HepG2 (cell line): Measurements from ENCODE around the gene ATG7. TPM values are rescaled to one million over a fixed set of nuclear protein-coding genes. Genes with fewer than 3 reads are reported as not detected.
A peak's percentile ranks its signal among the peaks of the same experiment; 100 is the strongest.

ENCODE experiments used
- ATAC-seq: fragments of 200-7000 bp; cut with Tn5 transposase; 3 replicates; pipeline ENCODE4 v1.9.1; 2020; ENCODE audit warnings: mild to moderate bottlenecking, moderate library complexity
- BruUV-seq: library from RNA; stranded (reverse); fragments of 400-500 nt; replicated peaks from 2 replicates; lab custom pipeline; 2021; lab: Mats Ljungman, UMichigan
- CTCF ChIA-PET: fragments of 300-600 bp; formaldehyde crosslinking; extraction: SDS; loops from one replicate; lab custom pipeline; 2021; ENCODE audit warnings: low total read pairs, inconsistent platforms, low intra/inter-chr PET ratio; lab: Yijun Ruan, JAX
- POLR2A ChIA-PET: fragments of 350-600 bp; sonication (Branson Sonifier 250); formaldehyde crosslinking; loops from one replicate; lab custom pipeline; 2020; ENCODE audit warnings: antibody characterized with exemption, inconsistent platforms; lab: Yijun Ruan, JAX
- DNase-seq: peaks from one replicate; pipeline ENCODE4 v3.0.0-alpha.2; 2015; ENCODE audit warnings: low spot score
- FAIRE-seq: peaks from 3 replicates; lab custom pipeline; 2011; peaks lifted over from hg19 to GRCh38; lab: Jason Lieb, UNC
- H2AFZ ChIP-seq: one replicate; pipeline ENCODE4 v1.6.1; 2011; ENCODE audit warnings: low read length, inconsistent platforms
- H3K27ac ChIP-seq: fragments of 300-600 bp; 3 replicates; pipeline ENCODE4 v1.8.0; 2011; ENCODE audit warnings: mixed run types, mild to moderate bottlenecking, mixed read lengths, low read length, inconsistent platforms; ENCODE audit not compliant: insufficient read depth; ENCODE audit errors: extremely low read length
- H3K27me3 ChIP-seq, 2 experiments: fragments of 200-600 bp in 1 of 2; 2 replicates in 1 of 2; 3 replicates in 1 of 2; pipeline versions ENCODE4 v1.6.0 to v1.8.0; 2011; ENCODE audit warnings: low read length in 2 of 2, mild to moderate bottlenecking in 2 of 2, moderate library complexity in 2 of 2, inconsistent platforms in 1 of 2; ENCODE audit not compliant: insufficient read depth in 2 of 2, control insufficient read depth in 1 of 2
- H3K36me3 ChIP-seq, 2 experiments: fragments of 200-600 bp in 1 of 2; replicated peaks in 1 of 2; 2 replicates in 1 of 2; 3 replicates in 1 of 2; pipeline versions ENCODE4 v1.5.1 to v1.8.0; 2011; ENCODE audit warnings: low read length in 2 of 2, inconsistent platforms in 1 of 2; ENCODE audit not compliant: insufficient read depth in 2 of 2, control insufficient read depth in 1 of 2
- H3K4me1 ChIP-seq: 2 replicates; pipeline ENCODE4 v1.5.1; 2012; ENCODE audit warnings: low read length, inconsistent platforms; ENCODE audit not compliant: insufficient read depth
- H3K4me2 ChIP-seq: 2 replicates; pipeline ENCODE4 v1.6.0; 2011; ENCODE audit warnings: low read depth, low read length, inconsistent platforms
- H3K4me3 ChIP-seq, 3 experiments: fragments of 200-600 bp in 1 of 3; sonication (generic), shearing (Covaris generic) in 1 of 3; replicated peaks in 1 of 3; 2 replicates each; pipeline ENCODE4 v1.5.1; 2011 to 2016; ENCODE audit warnings: low read length in 3 of 3, inconsistent platforms in 2 of 3, low read depth in 2 of 3, mild to moderate bottlenecking in 2 of 3, control low read depth in 1 of 3, mixed read lengths in 1 of 3; ENCODE audit not compliant: insufficient read depth in 1 of 3
- H3K79me2 ChIP-seq: one replicate; pipeline ENCODE4 v1.6.1; 2011; ENCODE audit warnings: low read length, inconsistent platforms; ENCODE audit not compliant: insufficient read depth
- H3K9ac ChIP-seq: 2 replicates; pipeline ENCODE4 v1.6.0; 2011; ENCODE audit warnings: mild to moderate bottlenecking, low read depth, low read length, inconsistent platforms; ENCODE audit not compliant: insufficient read depth
- H3K9me3 ChIP-seq: 2 replicates; pipeline ENCODE4 v1.5.1; 2012; ENCODE audit warnings: mild to moderate bottlenecking, low read length
- H4K20me1 ChIP-seq: 2 replicates; pipeline ENCODE4 v1.6.0; 2011; ENCODE audit warnings: inconsistent platforms, mild to moderate bottlenecking, low read length, moderate library complexity; ENCODE audit not compliant: insufficient read depth
- ARID3A ChIP-seq: IDR thresholded peaks from 2 replicates; pipeline ENCODE4 v1.6.1; 2012; ENCODE audit warnings: low read depth, low read length, improper control_type of control experiment
- DMAP1 ChIP-seq: IDR thresholded peaks from 2 replicates; pipeline ENCODE4 v1.6.1; 2016
- GZF1 ChIP-seq: sonication (generic); formaldehyde crosslinking; IDR thresholded peaks from 2 replicates; pipeline ENCODE4 v1.5.1; 2020; ENCODE audit warnings: mild to moderate bottlenecking, missing genetic modification reagents
- RAD21 ChIP-seq: fragments of 450-650 bp; formaldehyde crosslinking; IDR thresholded peaks from 2 replicates; pipeline ENCODE4 v1.5.0; 2020; ENCODE audit warnings: mild to moderate bottlenecking
- SMC3 ChIP-seq: IDR thresholded peaks from 2 replicates; pipeline ENCODE4 v1.6.1; 2011; ENCODE audit warnings: low read length, improper control_type of control experiment
- STAG1 ChIP-seq: sonication (generic); formaldehyde crosslinking; IDR thresholded peaks from 2 replicates; pipeline ENCODE4 v1.4.0; 2020; ENCODE audit warnings: missing genetic modification reagents
- ZNF225 ChIP-seq: sonication (generic); formaldehyde crosslinking; IDR thresholded peaks from 2 replicates; pipeline ENCODE4 v1.4.0; 2020; ENCODE audit warnings: mild to moderate bottlenecking, missing genetic modification reagents
- ZNF326 ChIP-seq: sonication (generic); formaldehyde crosslinking; IDR thresholded peaks from 2 replicates; pipeline ENCODE4 v1.4.0; 2020; ENCODE audit warnings: missing genetic modification reagents, borderline replicate concordance
- WGBS: methylation state at CpG from one replicate; pipeline ENCODE4 v1.1.6; 2017; ENCODE audit warnings: low lambda C conversion rate; 5-methylcytosine and 5-hydroxymethylcytosine counted together
- in situ Hi-C: cut with HindIII; loops from 2 replicates; pipeline ENCODE4 v1.10.0; 2017; ENCODE audit warnings: low pct_unique_long_range_greater_than_20kb; ENCODE audit not compliant: extremely low pct_ligation_motif_present
- intact Hi-C: fragments of 100-400 bp; cut with micrococcal nuclease; formaldehyde crosslinking; loops from one replicate; pipeline ENCODE4 v1.10.0; 2022; ENCODE audit not compliant: unreplicated experiment
- polyA plus RNA-seq, 8 experiments: library from polyadenylated mRNA; depleted of rRNA in 3 of 8; stranded (reverse) in 7 of 8; unstranded in 1 of 8; fragments of >200 nt; fragmentation: Illumina TruSeq in 4 of 8; extraction: Trizol in 4 of 8; gene quantifications; 2 replicates each; pipeline versions ENCODE4 v1.2.1 to v1.2.3, GENCODE V29; 2011 to 2016; ENCODE audit warnings: low read depth in 4 of 8, missing spikeins in 1 of 8, mixed read lengths in 1 of 8; ENCODE audit not compliant: insufficient read depth in 1 of 8
- total RNA-seq, 5 experiments: library from RNA; depleted of rRNA; stranded (reverse); fragments of >200 nt; fragmentation: Illumina TruSeq; extraction: Trizol; gene quantifications; 2 replicates each; pipeline ENCODE4 v1.2.3, GENCODE V29; 2016; ENCODE audit warnings: low read depth in 1 of 5
- TF ChIP-seq, protein P1 (sequence below): sonication (generic); formaldehyde crosslinking; IDR thresholded peaks from 2 replicates; pipeline ENCODE4 v1.5.0; 2020; ENCODE audit warnings: mild to moderate bottlenecking, missing genetic modification reagents, moderate library complexity
- TF ChIP-seq, protein P2 (sequence below): sonication (generic); formaldehyde crosslinking; IDR thresholded peaks from 2 replicates; pipeline ENCODE4 v1.8.0; 2022; ENCODE audit warnings: mild to moderate bottlenecking, missing genetic modification reagents, moderate library complexity
- TF ChIP-seq, protein P3 (sequence below): sonication (generic); formaldehyde crosslinking; IDR thresholded peaks from 2 replicates; pipeline ENCODE4 v1.4.0; 2020; ENCODE audit warnings: missing genetic modification reagents, borderline replicate concordance

The ATG7 gene
- total and polyA plus RNA-seq, 2 of the 13 experiments (the other 11 are each of a cell fraction or from before 2014, with no cell fraction given) = 7.8 to 22.1 TPM

DNA sequence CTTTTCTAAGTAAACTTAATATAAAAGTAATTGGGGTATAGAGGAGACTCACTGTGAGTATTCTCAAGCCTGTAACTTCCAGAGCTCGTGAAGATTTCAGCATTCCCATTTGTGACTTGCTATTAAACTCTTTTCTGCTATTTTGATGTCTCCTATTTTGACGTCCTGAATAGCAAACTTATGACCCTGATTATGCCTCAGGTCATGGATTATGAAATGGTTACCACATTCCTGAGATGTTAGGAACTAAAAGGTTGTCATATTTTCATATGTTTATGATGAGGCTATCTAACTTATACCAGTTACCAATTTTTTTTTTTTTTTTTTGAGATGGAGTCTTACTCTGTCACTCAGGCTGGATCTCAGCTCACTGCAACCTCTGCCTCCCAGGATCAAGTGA, 105.5 kb downstream of the ATG7 start (continued):
- TF ChIP-seq DMAP1 (CRISPR knock-in tag) = no peak
- TF ChIP-seq GZF1 (CRISPR knock-in tag) = no peak
- TF ChIP-seq ZNF225 (CRISPR knock-in tag) = no peak

DNA sequence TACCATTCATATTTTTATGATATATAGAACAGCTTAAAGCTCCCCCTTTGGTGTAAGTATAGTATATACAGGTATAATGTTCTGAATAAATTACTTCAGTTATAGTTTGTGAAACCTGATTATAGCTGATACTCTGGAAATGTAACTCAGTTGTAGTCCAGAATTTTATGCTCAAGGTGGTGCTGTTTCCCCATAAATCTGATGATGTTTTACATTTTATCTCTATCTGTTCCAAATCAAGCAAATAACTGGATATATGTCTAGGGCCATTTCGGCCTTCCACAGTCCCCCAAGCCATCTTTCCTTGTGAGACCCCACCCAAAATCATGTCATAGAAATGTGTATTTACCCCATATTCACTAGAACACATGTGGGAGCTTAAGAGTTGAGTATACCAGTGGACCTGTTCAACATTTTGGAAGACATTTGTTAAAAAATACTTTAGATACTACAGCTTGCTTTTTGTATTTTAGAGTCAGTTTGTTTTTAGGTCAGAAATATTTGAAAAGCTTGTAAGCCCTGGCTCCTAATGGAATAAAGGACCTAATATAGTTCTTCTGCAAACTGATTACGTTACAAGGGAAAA, 107.1 kb downstream of the ATG7 start:
- Histone ChIP-seq H3K4me2 (no peak overlapping the region), H3K36me3 (no peaks in the 10 kb centered on the region), H3K27ac (no peak overlapping the region), H4K20me1 (no peaks in the 10 kb centered on the region), H3K4me3 (no peak overlapping the region), H3K9me3 (no peaks in the 10 kb centered on the region), H3K4me1 (peaks cover 15% of the 10 kb centered on the region), H3K9ac (no peak overlapping the region), H3K79me2 (no peaks in the 10 kb centered on the region), H3K27me3 (no peaks in the 10 kb centered on the region), H2AFZ (no peak overlapping the region)
- peak; percentile 24 for DNase-seq
- 68% methylated on average over 2 of the region's 2 CpGs for WGBS
- POLR2A ChIA-PET = interaction anchor here (1.3 kb wide), 1 partner anchor 11 kb away, joined by 4 read pairs; no protein-coding TSS in a partner anchor
- BruUV-seq = no TSS peak
- TF ChIP-seq SMC3 (peak; percentile 61), RAD21 (CRISPR knock-in tag) (peak; percentile 52; the same call in 1 of the 2 replicates), ARID3A (0 out of 2 replicates have a peak, but pooled peaks have one; percentile 21), STAG1 (CRISPR knock-in tag) (peak; percentile 87), ZNF326 (no peak)
- TF ChIP-seq, protein P1, sequence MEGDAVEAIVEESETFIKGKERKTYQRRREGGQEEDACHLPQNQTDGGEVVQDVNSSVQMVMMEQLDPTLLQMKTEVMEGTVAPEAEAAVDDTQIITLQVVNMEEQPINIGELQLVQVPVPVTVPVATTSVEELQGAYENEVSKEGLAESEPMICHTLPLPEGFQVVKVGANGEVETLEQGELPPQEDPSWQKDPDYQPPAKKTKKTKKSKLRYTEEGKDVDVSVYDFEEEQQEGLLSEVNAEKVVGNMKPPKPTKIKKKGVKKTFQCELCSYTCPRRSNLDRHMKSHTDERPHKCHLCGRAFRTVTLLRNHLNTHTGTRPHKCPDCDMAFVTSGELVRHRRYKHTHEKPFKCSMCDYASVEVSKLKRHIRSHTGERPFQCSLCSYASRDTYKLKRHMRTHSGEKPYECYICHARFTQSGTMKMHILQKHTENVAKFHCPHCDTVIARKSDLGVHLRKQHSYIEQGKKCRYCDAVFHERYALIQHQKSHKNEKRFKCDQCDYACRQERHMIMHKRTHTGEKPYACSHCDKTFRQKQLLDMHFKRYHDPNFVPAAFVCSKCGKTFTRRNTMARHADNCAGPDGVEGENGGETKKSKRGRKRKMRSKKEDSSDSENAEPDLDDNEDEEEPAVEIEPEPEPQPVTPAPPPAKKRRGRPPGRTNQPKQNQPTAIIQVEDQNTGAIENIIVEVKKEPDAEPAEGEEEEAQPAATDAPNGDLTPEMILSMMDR (CRISPR knock-in tag) = peak; percentile 72
- TF ChIP-seq, protein P2, sequence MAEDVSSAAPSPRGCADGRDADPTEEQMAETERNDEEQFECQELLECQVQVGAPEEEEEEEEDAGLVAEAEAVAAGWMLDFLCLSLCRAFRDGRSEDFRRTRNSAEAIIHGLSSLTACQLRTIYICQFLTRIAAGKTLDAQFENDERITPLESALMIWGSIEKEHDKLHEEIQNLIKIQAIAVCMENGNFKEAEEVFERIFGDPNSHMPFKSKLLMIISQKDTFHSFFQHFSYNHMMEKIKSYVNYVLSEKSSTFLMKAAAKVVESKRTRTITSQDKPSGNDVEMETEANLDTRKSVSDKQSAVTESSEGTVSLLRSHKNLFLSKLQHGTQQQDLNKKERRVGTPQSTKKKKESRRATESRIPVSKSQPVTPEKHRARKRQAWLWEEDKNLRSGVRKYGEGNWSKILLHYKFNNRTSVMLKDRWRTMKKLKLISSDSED (CRISPR knock-in tag) = no peak
- TF ChIP-seq, protein P3, sequence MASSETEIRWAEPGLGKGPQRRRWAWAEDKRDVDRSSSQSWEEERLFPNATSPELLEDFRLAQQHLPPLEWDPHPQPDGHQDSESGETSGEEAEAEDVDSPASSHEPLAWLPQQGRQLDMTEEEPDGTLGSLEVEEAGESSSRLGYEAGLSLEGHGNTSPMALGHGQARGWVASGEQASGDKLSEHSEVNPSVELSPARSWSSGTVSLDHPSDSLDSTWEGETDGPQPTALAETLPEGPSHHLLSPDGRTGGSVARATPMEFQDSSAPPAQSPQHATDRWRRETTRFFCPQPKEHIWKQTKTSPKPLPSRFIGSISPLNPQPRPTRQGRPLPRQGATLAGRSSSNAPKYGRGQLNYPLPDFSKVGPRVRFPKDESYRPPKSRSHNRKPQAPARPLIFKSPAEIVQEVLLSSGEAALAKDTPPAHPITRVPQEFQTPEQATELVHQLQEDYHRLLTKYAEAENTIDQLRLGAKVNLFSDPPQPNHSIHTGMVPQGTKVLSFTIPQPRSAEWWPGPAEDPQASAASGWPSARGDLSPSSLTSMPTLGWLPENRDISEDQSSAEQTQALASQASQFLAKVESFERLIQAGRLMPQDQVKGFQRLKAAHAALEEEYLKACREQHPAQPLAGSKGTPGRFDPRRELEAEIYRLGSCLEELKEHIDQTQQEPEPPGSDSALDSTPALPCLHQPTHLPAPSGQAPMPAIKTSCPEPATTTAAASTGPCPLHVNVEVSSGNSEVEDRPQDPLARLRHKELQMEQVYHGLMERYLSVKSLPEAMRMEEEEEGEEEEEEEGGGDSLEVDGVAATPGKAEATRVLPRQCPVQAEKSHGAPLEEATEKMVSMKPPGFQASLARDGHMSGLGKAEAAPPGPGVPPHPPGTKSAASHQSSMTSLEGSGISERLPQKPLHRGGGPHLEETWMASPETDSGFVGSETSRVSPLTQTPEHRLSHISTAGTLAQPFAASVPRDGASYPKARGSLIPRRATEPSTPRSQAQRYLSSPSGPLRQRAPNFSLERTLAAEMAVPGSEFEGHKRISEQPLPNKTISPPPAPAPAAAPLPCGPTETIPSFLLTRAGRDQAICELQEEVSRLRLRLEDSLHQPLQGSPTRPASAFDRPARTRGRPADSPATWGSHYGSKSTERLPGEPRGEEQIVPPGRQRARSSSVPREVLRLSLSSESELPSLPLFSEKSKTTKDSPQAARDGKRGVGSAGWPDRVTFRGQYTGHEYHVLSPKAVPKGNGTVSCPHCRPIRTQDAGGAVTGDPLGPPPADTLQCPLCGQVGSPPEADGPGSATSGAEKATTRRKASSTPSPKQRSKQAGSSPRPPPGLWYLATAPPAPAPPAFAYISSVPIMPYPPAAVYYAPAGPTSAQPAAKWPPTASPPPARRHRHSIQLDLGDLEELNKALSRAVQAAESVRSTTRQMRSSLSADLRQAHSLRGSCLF (CRISPR knock-in tag) = no peak
- ATAC-seq = peak; percentile 59; the same call in 2 of the 3 replicates
- intact Hi-C loops = loop anchor here (1.0 kb wide), 2 partner anchors 157 to 425 kb away; no protein-coding TSS in a partner anchor
- FAIRE-seq = no peak
- CTCF ChIA-PET = interaction anchor here (1.0 to 1.8 kb wide), 4 partner anchors 157 to 425 kb away, joined by 3 to 14 read pairs (median 8); no protein-coding TSS in a partner anchor
- in situ Hi-C loops = no loop called here
